ENCODE results near the gene MYOM1.

GRCh38 chr18:3262234-3263131, 42.7 kb upstream of the MYOM1 start:
- TF ChIP-seq CTCF (conservative IDR thresholded peaks at IDR 0.05) (no peak), ZFX (IDR thresholded peaks at IDR 0.05) (peak; percentile 77)
